Smooth muscle cell of the brain vasculature (primary cell): ENCODE data around the gene SRPK3.
"Not testable (repeated sequence)": the region's sequence is repeated elsewhere in the genome, so short reads cannot be mapped to it uniquely, and the experiment has no call there.

Experiments
- DNase-seq: peaks from one replicate; pipeline ENCODE4 v3.0.0-alpha.2; 2012; ENCODE audit warnings: low read depth, low spot score

Gene SRPK3

GRCh38 chrX:153780678-153781427 is at the start of gene SRPK3:
Gene SRPK3, plus strand, starts transcription at chrX:153781041. Its CDS starts 46 bp downstream, at chrX:153781087.
- no peak for DNase-seq

GRCh38 chrX:153731117-153731844 is 49.6 kb upstream of the SRPK3 start:
- DNase-seq = no peak

GRCh38 chrX:153731845-153732215 is 49.0 kb upstream of the SRPK3 start:
- DNase-seq = no peak

GRCh38 chrX:153732401-153732800 is 48.4 kb upstream of the SRPK3 start:
- no peak for DNase-seq

- DNase-seq = no peak
Measured at GRCh38 chrX:153733651-153734240, 47.1 kb upstream of the SRPK3 start.

GRCh38 chrX:153734871-153735270 is 46.0 kb upstream of the SRPK3 start:
- no peak for DNase-seq

GRCh38 chrX:153735274-153735673 is 45.6 kb upstream of the SRPK3 start:
- DNase-seq = no peak

- DNase-seq = no peak
Measured at GRCh38 chrX:153736071-153736820, 44.6 kb upstream of the SRPK3 start.

GRCh38 chrX:153736871-153737441 is 43.9 kb upstream of the SRPK3 start:
- no peak for DNase-seq

- DNase-seq = no peak
Measured at GRCh38 chrX:153738056-153738605, 42.7 kb upstream of the SRPK3 start.

- DNase-seq = no peak
Measured at GRCh38 chrX:153739754-153740486, 40.9 kb upstream of the SRPK3 start.

- DNase-seq = no peak
Measured at GRCh38 chrX:153740631-153741222, 40.1 kb upstream of the SRPK3 start.

GRCh38 chrX:153741446-153741845 is 39.4 kb upstream of the SRPK3 start:
- DNase-seq = no peak

GRCh38 chrX:153742111-153742510 is 38.7 kb upstream of the SRPK3 start:
- DNase-seq = not testable (repeated sequence)

GRCh38 chrX:153742796-153743467 is 37.9 kb upstream of the SRPK3 start:
- DNase-seq = not testable (repeated sequence)

GRCh38 chrX:153743468-153744209 is 37.2 kb upstream of the SRPK3 start:
- not testable (repeated sequence) for DNase-seq

- DNase-seq = no peak
Measured at GRCh38 chrX:153744210-153745066, 36.4 kb upstream of the SRPK3 start.

GRCh38 chrX:153745067-153745433 is 35.8 kb upstream of the SRPK3 start:
- not testable (repeated sequence) for DNase-seq
